HG02610 (cell line): ENCODE results near the gene TPRG1L.
"Not testable (repeated sequence)": the region's sequence is repeated elsewhere in the genome, so short reads cannot be mapped to it uniquely, and the experiment has no call there.

Experiments used
- ATAC-seq: cut with Tn5 transposase; IDR thresholded peaks from one replicate; pipeline ENCODE4 v1.9.1; 2021; ENCODE audit warnings: mild to moderate bottlenecking, moderate library complexity; ENCODE audit not compliant: unreplicated experiment

Gene TPRG1L

DNA sequence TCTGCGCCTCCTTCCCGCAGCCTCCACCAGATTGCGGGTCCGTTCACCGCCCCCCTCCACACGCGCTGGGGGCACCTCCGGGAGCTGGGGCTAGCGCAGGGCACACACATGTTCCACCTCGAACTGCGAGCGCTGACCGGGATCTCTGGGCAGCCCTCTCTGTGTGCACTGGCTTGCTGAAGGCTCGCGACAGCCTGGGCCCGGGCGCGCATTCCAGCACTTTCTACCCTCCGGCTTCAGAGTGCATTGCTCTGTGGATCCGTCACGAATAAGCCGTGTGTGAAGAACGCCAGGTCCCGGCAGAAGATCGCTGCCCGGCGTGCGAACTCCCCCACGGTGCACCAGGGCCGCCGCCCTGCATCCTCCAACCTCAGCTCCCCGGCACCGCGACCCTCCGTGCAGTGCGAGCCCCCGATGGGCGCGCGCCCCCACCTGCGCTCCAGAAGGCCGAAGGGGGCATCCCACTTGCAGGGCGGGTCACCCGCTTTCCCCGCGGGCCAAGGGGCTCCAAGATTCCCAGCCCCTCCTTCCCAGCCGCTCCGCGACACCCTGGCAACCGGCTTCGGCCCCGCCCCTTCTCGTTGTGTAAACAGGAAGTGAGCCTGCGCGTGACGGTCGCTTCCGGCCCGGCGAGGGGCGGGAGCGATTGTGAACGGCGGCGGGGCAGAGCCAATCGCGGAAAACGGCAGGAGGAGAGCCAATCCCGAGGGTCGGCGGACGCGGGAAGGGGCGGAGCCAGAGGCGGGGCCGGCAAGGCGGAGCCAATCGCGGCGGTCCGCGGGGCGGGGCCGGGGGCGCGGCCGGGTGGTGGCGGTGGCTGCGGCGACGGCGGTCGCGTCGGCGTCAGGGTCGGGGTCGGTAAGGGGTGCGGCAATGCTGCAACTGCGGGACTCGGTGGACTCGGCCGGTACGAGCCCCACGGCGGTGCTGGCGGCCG, at the start of gene TPRG1L:
Gene TPRG1L (plus strand): TSS at position 816 of the 937 bp plus-strand sequence. CDS start 58 bp downstream, at position 874.
- peak; percentile 89 for ATAC-seq

DNA sequence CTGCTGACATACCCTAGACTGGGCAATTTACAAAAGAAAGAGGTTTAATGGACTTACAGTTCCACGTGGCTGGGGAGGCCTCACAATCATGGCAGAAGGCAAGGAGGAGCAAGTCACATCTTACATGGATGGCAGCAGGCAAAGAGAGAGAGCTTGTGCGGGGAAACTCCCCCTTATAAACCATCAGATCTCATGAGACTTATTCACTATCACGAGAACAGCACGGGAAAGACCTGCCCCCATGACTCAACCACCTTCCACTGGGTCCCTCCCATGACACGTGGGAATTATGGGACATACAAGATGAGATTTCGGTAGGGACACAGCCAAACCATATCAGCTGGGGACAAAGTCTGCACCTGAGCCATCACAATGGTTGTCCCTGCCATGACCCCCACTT, 49.3 kb upstream of the TPRG1L start:
- ATAC-seq: not testable (repeated sequence)

- no peak for ATAC-seq
Measured at GRCh38 chr1:3575993-3576392, 48.8 kb upstream of the TPRG1L start.

DNA sequence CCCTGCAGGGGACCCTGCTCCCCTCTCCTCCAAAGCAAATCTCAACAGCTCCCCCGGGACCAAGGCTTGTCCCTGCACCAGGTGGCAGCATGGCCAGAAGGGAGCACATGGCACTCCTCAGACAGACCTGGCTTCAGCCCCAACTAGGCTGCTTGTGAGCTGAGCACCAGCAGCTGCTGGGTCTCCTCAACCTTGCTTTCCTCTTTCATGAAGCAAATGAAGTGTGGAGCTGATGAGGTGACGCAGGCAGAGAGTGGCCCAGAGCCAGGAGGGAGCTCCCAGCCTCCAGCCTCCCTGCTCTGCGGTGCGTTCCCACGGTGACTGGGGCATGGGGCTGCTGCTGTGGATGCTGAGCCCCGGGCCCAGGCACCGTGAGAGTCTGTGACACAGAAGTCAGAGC, 47.5 kb upstream of the TPRG1L start:
- ATAC-seq: no peak

- ATAC-seq: no peak
Measured at GRCh38 chr1:3577711-3578432, 46.9 kb upstream of the TPRG1L start.

- ATAC-seq: no peak
Measured at GRCh38 chr1:3578433-3578805, 46.4 kb upstream of the TPRG1L start.

DNA sequence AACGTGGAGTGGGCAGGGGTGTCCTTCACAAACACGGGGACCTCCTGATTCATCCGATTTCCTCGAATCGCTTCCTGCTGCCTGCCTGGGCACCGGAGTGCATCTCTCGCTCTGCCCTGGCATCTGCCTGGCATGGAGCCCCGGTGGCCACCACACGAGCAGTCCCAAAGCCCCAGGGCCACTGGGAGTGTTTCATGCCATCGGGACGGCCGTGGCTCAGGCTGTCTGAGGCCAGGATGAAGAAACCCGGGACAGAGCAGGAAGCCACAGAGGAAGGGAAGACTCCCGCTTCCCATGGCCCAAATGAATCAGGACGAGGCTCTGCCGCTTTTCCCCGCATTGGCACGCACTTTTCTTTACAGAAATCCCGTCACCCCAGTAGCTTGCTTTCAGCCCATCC, 45.9 kb upstream of the TPRG1L start:
- ATAC-seq: no peak

- no peak for ATAC-seq
Measured at GRCh38 chr1:3579626-3580025, 45.2 kb upstream of the TPRG1L start.

- ATAC-seq: no peak
Measured at GRCh38 chr1:3580231-3580630, 44.6 kb upstream of the TPRG1L start.

GRCh38 chr1:3581296-3582036, 43.3 kb upstream of the TPRG1L start:
- no peak for ATAC-seq

- not testable (repeated sequence) for ATAC-seq
Measured at GRCh38 chr1:3583751-3584150, 41.1 kb upstream of the TPRG1L start.

DNA sequence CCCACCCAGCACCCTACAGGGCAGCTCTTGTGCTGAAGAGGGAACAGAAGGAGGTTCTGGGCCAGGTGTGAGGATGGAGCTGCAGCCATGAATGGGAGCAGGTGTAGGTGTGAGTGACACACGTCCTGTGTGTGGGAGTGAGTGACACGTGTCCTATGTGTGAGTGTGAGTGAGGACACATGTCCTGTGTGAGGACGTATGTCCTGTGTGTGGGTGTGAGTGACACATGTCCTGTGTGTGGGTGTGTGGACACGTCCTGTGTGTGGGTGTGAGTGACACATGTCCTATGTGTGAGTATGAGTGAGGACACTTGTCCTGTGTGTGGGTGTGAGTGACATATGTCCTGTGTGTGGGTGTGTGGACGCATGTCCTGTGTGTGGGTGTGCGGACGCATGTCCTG, 39.9 kb upstream of the TPRG1L start:
- ATAC-seq: no peak

DNA sequence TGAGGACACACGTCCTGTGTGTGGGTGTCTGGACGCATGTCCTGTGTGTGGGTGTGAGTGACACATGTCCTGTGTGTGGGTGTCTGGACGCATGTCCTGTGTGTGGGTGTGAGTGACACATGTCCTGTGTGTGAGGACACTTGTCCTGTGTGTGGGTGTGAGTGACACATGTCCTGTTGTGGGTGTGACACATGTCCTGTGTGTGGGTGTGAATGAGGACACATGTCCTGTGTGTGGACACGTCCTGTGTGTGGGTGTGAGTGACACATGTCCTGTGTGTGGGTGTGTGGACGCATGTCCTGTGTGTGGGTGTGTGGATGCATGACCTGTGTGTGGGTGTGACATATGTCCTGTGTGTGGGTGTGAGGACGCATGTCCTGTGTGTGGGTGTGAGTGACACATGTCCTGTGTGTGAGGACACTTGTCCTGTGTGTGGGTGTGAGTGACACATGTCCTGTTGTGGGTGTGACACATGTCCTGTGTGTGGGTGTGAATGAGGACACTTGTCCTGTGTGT, 39.4 kb upstream of the TPRG1L start:
- not testable (repeated sequence) for ATAC-seq

GRCh38 chr1:3585940-3586568, 38.8 kb upstream of the TPRG1L start:
- ATAC-seq: no peak

GRCh38 chr1:3586986-3587759, 37.6 kb upstream of the TPRG1L start:
- ATAC-seq: no peak

- ATAC-seq: no peak
Measured at GRCh38 chr1:3588395-3588794, 36.4 kb upstream of the TPRG1L start.

- ATAC-seq: no peak
Measured at GRCh38 chr1:3590139-3590763, 34.6 kb upstream of the TPRG1L start.

GRCh38 chr1:3590951-3591865, 33.6 kb upstream of the TPRG1L start:
- ATAC-seq: no peak
